Osteoblast (primary cell): ENCODE measurements around the gene SLC45A1. TPM values are rescaled to one million over a fixed set of nuclear protein-coding genes. Genes with fewer than 3 reads are reported as not detected.
A peak's percentile ranks its signal among the peaks of the same experiment; 100 is the strongest.

Experiments
- DNase-seq: peaks from one replicate; pipeline ENCODE4 v3.0.0; 2011; ENCODE audit warnings: low spot score, mixed read lengths; ENCODE audit not compliant: insufficient read length; ENCODE audit errors: missing footprints
- H2AFZ ChIP-seq: 2 replicates; pipeline ENCODE4 v1.6.0; 2011; ENCODE audit warnings: mild to moderate bottlenecking, low read length
- H3K27ac ChIP-seq: 2 replicates; pipeline ENCODE4 v1.5.1; 2011; ENCODE audit warnings: mild to moderate bottlenecking, low read depth, low read length, moderate library complexity
- H3K27me3 ChIP-seq: 2 replicates; pipeline ENCODE4 v1.6.0; 2012; ENCODE audit warnings: mild to moderate bottlenecking, control low read depth, inconsistent platforms, low read length, moderate library complexity; ENCODE audit not compliant: insufficient read depth
- H3K36me3 ChIP-seq: 2 replicates; pipeline ENCODE4 v1.5.1; 2011; ENCODE audit warnings: mild to moderate bottlenecking, low read length, control low read depth, moderate library complexity; ENCODE audit not compliant: insufficient read depth
- H3K4me1 ChIP-seq: 2 replicates; pipeline ENCODE4 v1.5.1; 2011; ENCODE audit warnings: mild to moderate bottlenecking, low read length, control low read depth, moderate library complexity; ENCODE audit not compliant: insufficient read depth
- H3K4me2 ChIP-seq: 2 replicates; pipeline ENCODE4 v1.6.0; 2011; ENCODE audit warnings: mild to moderate bottlenecking, low read length; ENCODE audit not compliant: insufficient read depth
- H3K4me3 ChIP-seq: fragments of 200-600 bp; sonication (generic); 3 replicates; pipeline ENCODE4 v1.5.1; 2012; ENCODE audit warnings: mild to moderate bottlenecking, low read length, inconsistent platforms; ENCODE audit not compliant: insufficient read depth
- H3K79me2 ChIP-seq: 2 replicates; pipeline ENCODE4 v1.6.0; 2012; ENCODE audit warnings: mild to moderate bottlenecking, low read length, control low read depth, inconsistent platforms; ENCODE audit not compliant: insufficient read depth
- H3K9me3 ChIP-seq: 2 replicates; pipeline ENCODE4 v1.5.1; 2011; ENCODE audit warnings: low read depth, low read length, control low read depth
- H4K20me1 ChIP-seq: 2 replicates; pipeline ENCODE4 v1.6.0; 2012; ENCODE audit warnings: mild to moderate bottlenecking, low read length, control low read depth; ENCODE audit not compliant: insufficient read depth
- total RNA-seq: library from RNA; depleted of rRNA; stranded (reverse); fragments of >200 nt; gene quantifications from 2 replicates; pipeline ENCODE4 v1.2.3, GENCODE V29; 2012
- TF ChIP-seq, protein P1 (sequence below): IDR thresholded peaks from 2 replicates; pipeline ENCODE4 v1.5.1; 2011; ENCODE audit warnings: mild to moderate bottlenecking, low read depth, low read length, moderate library complexity; ENCODE audit errors: extremely low read depth

Gene SLC45A1
- total RNA-seq, 1 donor: 1.8 TPM

DNA sequence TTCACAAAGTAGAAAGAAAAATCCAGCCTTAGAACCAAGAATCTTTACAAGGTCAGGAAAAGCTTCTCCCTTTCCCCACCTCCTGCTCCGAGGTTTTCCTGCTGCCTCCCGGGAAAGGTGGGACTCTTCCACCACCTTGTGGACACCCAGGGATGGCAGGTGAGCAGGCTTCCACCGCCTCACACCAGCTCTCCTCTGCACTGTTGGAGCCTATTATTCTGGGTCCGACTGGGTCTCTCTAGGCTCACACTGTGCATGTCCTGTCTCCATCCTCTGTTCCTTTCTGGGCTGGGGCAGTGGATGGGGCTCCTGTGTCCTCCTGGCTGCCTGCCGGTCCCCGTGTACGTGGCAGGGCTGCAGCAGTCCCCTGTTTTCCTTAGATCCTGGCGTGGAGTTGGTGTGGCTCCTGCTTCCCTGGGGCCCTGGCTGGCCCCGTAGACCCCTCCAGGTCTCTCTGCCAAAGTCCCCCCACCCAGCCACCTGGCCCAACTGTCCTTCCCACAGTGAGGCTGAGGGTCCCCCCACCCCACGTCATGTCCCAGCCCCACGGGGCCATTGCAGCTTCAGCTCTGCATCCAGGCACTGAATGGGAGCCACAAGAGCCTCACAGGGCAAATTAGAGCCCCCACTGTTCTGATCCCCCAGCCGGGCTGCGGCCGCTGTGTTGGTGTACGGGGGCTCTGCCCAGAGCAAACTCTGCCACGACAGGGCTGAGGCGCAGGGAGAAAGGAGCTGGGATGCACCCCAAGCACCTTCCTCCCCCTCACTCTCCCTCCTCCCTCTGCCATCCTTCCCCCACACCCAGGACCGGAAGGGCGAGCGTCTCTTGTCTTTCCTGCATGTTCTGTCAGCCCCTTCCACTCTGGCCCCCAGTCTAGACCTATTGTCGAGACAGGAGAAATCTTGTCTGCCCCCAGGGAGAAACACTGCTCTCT is 3.3 kb upstream of the SLC45A1 start:
- TF ChIP-seq, protein P1, sequence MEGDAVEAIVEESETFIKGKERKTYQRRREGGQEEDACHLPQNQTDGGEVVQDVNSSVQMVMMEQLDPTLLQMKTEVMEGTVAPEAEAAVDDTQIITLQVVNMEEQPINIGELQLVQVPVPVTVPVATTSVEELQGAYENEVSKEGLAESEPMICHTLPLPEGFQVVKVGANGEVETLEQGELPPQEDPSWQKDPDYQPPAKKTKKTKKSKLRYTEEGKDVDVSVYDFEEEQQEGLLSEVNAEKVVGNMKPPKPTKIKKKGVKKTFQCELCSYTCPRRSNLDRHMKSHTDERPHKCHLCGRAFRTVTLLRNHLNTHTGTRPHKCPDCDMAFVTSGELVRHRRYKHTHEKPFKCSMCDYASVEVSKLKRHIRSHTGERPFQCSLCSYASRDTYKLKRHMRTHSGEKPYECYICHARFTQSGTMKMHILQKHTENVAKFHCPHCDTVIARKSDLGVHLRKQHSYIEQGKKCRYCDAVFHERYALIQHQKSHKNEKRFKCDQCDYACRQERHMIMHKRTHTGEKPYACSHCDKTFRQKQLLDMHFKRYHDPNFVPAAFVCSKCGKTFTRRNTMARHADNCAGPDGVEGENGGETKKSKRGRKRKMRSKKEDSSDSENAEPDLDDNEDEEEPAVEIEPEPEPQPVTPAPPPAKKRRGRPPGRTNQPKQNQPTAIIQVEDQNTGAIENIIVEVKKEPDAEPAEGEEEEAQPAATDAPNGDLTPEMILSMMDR: peak; percentile 93
- no peaks in the 10 kb centered on the region for H4K20me1 ChIP-seq
- no peaks in the 10 kb centered on the region for H3K36me3 ChIP-seq
- H3K79me2 ChIP-seq: no peaks in the 10 kb centered on the region
- peak overlapping the region; percentile 43 for H2AFZ ChIP-seq
- no peak overlapping the region for H3K27ac ChIP-seq
- DNase-seq: peak; percentile 98
- peaks cover 9% of the 10 kb centered on the region for H3K4me1 ChIP-seq
- no peaks in the 10 kb centered on the region for H3K9me3 ChIP-seq
- peaks cover 3% of the 10 kb centered on the region for H3K27me3 ChIP-seq
- H3K4me3 ChIP-seq: no peak overlapping the region
- peak overlapping the region; percentile 20 for H3K4me2 ChIP-seq

DNA sequence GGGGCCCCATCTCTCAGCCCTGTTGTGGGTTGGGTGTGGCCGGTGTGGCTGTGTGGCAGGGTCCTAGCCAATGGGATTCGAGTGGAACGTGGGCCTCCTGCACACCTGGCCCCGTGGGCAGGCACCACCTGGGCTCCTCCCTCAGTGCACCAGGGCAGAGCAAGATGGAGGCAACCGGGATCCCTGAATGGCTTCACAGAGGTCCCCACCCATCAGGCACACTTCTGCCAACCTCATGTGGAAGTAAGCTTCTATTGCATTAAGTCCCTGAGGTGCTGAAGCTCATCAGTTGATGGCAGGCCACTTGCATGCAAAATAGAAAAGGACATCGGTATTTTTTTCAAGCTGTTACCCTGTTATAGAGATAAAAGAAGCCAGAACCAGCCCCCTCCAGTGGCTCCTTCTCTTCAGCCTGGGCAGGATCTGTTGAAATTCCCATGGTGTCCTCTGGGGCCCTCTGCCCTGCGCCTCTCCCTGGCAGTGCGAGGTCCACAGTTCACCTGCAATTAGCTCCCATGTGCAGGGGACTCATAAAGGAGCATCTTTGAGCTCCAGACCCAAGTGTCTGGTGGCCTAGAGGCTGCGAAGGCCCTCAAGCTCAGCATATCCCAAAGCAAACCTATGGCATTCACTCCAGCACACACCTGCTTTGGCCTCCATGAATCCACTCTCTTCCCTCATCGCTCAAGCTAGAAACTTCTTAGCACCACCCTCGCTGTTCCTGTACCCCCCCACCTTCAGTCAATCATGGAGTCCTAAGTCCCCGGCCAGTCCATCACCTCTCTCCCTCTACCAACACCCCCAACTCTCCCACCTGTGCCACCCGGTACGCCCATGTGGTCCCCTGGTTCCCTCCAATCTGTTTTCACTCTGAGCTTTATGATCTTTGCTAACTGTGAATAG is 2.1 kb upstream of the SLC45A1 start:
- no peaks in the 10 kb centered on the region for H3K79me2 ChIP-seq
- no peaks in the 10 kb centered on the region for H3K9me3 ChIP-seq
- no peak overlapping the region for H3K27ac ChIP-seq
- no peak overlapping the region for H3K4me2 ChIP-seq
- H2AFZ ChIP-seq: no peak overlapping the region
- no peaks in the 10 kb centered on the region for H4K20me1 ChIP-seq
- TF ChIP-seq, protein P1: peak; percentile 35
- H3K27me3 ChIP-seq: peaks cover 3% of the 10 kb centered on the region
- no peaks in the 10 kb centered on the region for H3K36me3 ChIP-seq
- peaks cover 9% of the 10 kb centered on the region for H3K4me1 ChIP-seq
- peak; percentile 91 for DNase-seq
- H3K4me3 ChIP-seq: no peak overlapping the region

DNA sequence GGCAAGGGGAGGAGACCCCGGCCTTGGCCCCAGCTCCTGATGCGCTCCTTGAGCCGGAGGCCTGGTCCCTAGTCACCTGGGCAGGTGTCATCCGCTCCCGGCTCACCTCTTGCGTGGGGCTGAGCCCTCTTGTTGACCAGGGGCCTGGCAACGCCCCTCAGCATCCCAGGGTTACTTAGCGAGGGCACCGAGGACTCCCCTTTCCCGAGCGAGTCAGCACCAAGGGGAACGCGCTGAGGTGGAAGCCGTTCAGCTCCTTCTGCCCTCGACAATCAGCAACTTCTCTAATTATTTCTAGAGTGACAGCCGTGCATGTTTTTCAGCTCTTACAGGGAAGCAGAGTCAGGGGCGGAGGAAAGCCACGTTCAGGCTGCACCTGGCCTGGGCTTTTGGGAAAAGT is 522 bp downstream of the SLC45A1 start:
- H3K27me3 ChIP-seq: peaks cover 8% of the 10 kb centered on the region
- H3K4me3 ChIP-seq: peak overlapping the region; percentile 80
- H3K36me3 ChIP-seq: no peaks in the 10 kb centered on the region
- H2AFZ ChIP-seq: peak overlapping the region; percentile 87
- peak overlapping the region; percentile 87 for H3K4me2 ChIP-seq
- H3K4me1 ChIP-seq: peaks cover 9% of the 10 kb centered on the region
- H3K79me2 ChIP-seq: no peaks in the 10 kb centered on the region
- TF ChIP-seq, protein P1: no peak
- H3K27ac ChIP-seq: peak overlapping the region; percentile 45
- no peak for DNase-seq
- H4K20me1 ChIP-seq: no peaks in the 10 kb centered on the region
- H3K9me3 ChIP-seq: no peaks in the 10 kb centered on the region
